Adipose tissue (tissue), 3 donors: ENCODE measurements around the gene RAB2B. TPM values are rescaled to one million over a fixed set of nuclear protein-coding genes. Genes with fewer than 3 reads are reported as not detected.
"Not testable (repeated sequence)": the region's sequence is repeated elsewhere in the genome, so short reads cannot be mapped to it uniquely, and the experiment has no call there.

ENCODE experiments used
- H3K27ac ChIP-seq: one replicate; pipeline ENCODE4 v1.5.1; 2013; ENCODE audit warnings: low read depth, low read length
- WGBS, 3 donors: extraction: QIAGEN DNeasy Blood & Tissue Kit; methylation state at CpG; one replicate each; pipeline ENCODE4 v1.1.7; 2013; 5-methylcytosine and 5-hydroxymethylcytosine counted together
- polyA plus RNA-seq, 3 donors: library from polyadenylated mRNA; stranded (reverse); fragments of 200-250 nt; gene quantifications; one replicate each; pipeline ENCODE4 v1.2.3, GENCODE V29; 2013
- donor health status: healthy with polysubstance abuse.
- donor health status: Bipolar disorder and iron deficiency.
- donor health status: healthy.

The RAB2B gene
- polyA plus RNA-seq, 3 donors, result 5.5 to 17.5 (median 15.3) TPM

DNA sequence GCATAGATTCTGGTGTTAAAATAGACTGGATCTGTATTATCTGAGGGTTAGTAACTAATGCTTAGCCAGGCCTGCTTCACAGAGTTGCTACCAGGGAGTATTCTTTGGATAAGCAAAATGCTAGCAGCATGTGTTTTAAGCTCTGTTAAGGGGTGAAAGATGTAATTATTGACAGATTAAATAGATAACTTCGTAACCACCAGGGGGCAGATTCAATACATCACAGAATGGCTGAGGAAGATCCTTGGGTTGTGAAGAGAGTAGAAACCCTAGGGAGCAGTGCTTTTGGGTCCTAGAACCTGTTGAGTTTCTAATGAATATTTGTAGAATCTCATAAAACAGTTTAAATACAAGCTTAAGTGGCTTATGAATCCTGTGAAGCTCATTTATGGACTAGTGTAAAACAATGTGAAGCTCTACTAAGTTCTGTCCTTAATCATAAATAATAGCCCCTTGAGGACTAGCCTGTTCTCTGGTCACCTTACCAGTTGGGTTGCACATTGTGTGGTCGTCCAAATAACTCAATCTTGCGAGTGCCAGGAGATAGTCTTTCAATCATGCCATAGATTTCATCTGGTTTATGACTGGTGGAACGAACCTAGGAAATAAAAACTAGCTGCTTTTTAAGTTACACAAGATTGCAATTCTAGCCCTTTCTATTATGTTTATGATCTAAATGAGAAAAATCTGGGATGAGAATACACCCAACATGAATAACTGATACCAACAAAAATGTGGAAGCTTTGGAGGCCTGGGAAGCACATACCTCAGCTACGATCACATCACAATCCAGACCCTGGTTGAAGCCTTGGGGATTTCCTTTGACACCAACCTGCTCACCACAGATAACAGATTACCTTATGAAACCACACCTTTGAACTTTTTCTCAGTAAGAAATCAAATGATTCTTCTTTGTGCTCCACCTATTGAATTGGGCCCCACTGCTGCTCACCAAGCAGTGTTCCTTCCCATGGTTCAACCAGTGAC is 22.1 kb upstream of the RAB2B start:
- H3K27ac ChIP-seq, result no peak overlapping the region
- 56 to 70% (median 68%) methylated on average over 5 of the region's 5 CpGs for WGBS, 3 donors

DNA sequence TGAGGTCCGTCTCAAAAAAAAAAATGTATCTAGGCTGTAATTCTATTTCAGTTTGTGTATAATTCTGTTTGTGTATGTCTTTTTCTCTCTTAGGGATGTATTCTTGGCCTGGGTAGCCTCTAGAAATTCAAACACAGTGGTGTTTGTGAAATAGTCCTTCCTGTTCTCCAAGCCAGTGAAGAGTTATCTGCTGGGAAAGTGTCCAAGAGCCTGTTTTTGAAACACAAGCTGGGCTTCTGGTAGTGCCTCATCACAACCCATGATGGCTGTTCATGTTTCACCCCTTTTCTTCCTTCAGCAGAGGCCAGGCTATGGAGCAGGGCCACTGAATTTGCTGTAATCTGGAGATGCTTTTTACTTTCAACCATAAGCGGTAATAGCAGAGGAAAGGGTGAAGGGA is 19.7 kb upstream of the RAB2B start:
- 88 to 92% (median 89%) methylated on average over 2 of the region's 2 CpGs for WGBS, 3 donors
- H3K27ac ChIP-seq, result no peak overlapping the region

DNA sequence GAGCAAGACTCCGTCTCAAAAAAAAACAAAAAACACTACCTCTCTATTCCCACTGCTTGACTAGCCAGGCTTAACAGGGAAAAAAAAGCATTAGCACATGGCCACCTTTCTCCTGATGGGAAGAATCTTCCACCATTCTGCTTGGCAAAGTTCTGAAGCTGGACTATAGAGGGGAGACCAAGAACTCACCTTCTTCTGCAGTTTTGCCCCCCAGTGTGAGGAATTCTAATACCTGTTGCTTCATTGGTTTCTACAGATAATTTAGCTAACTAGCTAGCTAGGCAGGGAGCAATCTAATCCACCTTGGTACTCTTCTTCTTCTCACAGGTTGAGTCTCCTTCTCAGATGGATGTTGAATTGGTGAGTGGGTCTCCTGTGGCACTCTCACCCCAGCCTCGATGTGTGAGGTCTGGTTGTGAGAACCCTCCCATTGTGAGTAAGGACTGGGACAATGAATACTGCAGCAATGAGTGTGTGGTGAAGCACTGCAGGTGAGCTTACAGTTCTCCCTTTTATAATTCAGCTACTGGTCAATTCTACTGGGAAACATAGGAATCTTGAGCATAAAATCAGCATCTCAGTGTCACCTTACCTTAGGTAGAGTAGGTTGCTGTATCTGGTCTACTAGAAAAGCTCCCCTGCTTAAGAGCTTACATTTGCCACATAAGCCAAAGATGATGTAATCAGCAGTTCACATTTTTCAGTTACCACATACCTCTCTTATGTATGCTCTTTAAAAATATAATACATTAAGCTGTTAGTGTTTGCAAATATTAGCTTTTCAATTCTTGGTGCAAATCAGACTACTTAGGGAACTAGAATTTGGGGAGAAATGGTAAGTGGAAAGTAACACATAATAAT is 18.4 kb upstream of the RAB2B start:
- H3K27ac ChIP-seq, result no peak overlapping the region
- WGBS, 3 donors, result 66 to 91% (median 91%) methylated on average over 2 of the region's 2 CpGs

DNA sequence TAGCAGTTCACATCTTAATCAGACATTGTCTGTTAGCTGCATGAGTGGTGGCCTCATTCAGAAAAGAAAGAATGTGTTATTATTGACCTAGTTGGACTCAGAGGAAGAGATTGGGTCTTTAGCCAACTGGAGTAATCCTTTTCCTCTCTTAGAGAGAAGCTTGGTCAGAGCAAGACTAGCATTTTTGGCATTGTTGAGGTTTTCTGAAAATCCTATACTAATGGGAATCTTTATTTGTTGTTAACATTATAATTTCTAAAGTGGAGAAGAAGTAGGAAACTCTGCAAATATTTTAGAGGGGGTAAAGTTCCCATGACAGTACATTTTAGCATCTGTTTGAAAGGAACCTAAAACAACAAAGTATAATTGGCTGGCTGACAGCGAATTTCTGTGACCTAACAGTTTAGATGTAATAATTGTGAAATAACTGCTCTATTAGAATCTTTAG is 9.9 kb upstream of the RAB2B start:
- no peak overlapping the region for H3K27ac ChIP-seq
- WGBS, 3 donors, result 70 to 82% (median 82%) methylated on average over 1 of the region's 1 CpG

DNA sequence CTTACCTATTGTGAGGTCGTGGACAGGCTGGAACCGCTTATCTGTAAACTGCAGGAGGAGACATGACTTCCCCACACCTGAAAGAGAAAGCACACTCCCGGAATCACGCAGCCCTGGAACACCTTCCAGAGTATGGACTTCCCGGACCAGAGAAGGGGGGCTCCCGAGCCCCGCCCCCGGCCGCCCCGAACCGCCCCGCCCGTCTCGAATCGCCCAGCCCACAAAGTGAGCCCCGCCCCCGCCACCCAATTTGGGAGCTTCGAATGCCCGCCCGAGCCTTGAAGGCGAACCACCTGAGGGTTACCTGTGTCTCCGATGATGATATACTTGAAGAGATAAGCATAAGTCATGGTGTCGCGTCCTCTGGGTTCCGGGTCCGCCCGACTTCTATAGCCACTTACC is 235 bp downstream of the RAB2B start:
- 1 to 2% (median 2%) methylated on average over 27 of the region's 27 CpGs for WGBS, 3 donors
- H3K27ac ChIP-seq, result no peak overlapping the region

DNA sequence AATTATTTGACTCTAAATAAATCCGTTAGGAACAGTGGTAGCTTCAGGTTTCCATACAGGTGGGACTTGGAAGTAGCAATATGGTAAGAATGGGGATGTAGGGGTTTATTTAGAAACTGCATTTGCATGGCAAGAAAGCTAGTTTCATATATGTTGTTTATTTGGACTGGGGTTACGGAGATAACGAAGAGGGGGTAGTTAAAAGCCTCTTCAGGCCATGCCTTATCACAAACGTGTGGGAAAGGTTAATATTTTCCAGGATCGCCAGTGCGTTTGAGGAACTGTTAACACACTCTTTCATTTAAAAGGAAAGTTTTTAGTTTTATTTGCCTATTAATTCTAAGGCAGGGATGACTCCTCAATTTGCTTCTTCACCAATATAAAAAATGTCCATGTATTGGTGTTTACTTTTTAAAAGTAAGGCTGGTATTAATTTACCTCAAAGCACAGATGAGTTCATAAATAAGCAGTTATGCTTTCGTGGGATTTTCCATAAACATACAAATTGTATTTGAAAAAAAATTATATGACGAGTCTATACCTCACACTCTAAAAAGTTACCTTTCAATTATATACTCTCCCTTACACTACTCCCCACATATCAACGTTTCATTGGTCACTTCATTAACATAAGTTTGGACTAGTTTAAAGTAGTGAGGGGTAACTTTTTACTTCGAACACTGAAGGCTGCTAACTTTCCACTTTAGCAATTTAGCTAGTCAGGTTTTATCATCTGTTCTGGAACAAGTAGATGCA is 814 bp downstream of the RAB2B start:
- no peak overlapping the region for H3K27ac ChIP-seq
- 17 to 42% (median 41%) methylated on average over 10 of the region's 10 CpGs for WGBS, 3 donors

DNA sequence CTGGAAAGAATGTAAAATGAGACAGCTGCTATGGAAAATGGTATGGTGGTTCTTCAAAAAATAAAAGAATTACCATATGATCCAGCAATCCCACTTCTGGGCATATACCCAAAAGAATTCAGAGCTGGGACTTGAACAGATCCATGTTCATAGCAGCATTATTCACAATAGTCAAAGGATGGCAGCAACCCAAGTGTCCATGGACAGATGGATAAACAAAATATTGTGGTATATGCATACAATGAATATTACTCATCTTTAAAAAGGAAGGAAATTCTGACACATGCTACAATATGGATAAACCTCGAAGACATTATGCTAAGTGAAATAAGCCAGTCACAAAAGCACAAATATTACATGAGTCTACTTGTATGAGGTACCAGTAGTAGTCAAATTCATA is 9.1 kb downstream of the RAB2B start:
- H3K27ac ChIP-seq, result no peak overlapping the region
- 71 to 79% (median 77%) methylated on average over 1 of the region's 1 CpG for WGBS, 3 donors

DNA sequence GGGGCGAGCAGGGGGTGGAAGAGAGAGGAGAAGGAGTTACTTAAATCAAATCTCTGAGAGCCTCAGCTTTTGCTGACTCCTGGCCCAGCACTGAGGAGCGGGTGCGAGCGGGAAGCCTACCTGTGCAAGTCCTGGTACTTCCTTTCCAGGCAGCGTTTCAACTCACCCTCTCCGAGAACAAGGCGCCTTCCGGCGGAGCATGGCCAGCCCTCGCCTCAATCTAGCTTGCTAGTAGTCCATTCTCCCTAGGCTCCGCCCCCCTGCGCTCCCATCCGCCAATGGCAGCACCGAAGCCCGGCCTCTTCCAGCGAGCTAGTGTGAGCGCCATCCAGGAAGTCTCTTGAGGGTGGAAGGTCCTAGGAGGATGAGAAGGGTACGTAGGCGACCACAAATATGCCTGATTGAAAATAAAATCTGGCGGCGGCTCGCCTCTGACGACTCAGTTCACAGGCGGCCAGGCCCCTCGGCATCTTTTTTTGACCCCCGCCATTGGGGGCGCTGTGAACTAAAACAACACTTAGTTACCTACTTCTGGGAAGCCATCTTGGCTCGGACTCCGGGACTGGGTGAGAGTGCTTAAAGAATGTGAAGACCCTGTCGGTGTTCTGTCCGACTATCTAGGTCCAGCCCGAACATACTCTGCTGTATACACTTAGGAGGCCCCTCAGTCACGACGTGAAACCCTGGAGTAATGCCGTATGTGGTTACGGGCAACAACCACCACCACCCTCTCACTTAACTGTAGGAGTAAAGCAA is 20.7 kb downstream of the RAB2B start, which contains the start of gene CHD8:
CHD8 (minus strand) TSS at position 212 of the 756 bp plus-strand sequence. CDS start 24,480 bp downstream, outside the sequence.
- H3K27ac ChIP-seq, result peak within 1 kb of the TSS; percentile 88
- 0% methylated on average over 35 to 36 of the region's 36 CpGs for WGBS, 3 donors

DNA sequence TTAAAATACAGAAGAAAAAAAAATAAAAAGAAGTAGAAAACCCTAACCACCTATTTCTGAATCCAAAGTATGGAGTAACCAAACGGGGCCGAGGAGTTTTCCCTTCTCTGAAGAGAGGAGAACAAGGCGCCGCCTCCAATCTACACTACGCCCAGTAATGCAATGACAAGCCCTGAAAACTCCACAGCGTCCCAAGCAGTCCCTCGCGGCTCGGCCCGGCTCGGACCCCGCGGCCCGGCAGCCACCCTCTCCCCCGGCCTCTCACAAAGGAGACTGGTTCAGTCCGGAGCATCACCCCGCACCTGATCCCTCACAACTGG is 21.2 kb downstream of the RAB2B start:
- H3K27ac ChIP-seq, result peak overlapping the region; percentile 64
- 0% methylated on average over 17 of the region's 17 CpGs for WGBS, 3 donors

DNA sequence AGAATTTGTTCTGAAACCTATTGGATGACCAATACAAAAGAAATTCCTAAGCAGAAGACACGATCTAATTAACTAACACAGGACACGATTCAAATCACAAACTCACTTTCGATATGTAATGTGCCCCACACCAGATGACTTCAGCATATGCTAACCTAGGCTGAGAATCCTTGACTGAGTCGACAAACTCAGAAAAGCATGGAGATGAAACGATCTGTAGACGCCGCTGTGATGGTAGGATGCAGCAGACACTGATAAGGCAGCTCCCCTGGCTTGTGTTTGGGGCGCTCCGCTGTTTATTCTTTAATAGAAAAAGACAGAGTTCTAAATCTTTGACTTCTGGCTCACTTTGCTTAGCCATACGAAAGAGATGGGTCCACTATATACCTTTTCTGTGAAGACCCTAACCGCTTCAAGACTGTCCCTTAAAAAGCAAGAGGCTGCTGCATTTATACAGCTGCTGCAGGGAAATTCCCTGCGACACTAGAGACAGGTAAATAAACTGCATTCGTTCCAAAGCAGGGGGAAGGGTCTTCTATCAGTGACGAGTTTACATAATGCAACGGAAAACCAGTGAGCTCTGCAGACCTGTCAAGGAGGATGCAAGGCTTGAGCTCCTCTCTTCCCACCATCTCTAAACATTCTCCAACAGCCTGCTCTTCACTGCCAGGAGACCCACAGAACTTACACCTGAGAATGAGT is 21.8 kb downstream of the RAB2B start:
- WGBS, 3 donors, result 12 to 36% (median 32%) methylated on average over 14 to 15 of the region's 15 CpGs
- H3K27ac ChIP-seq, result no peak overlapping the region

DNA sequence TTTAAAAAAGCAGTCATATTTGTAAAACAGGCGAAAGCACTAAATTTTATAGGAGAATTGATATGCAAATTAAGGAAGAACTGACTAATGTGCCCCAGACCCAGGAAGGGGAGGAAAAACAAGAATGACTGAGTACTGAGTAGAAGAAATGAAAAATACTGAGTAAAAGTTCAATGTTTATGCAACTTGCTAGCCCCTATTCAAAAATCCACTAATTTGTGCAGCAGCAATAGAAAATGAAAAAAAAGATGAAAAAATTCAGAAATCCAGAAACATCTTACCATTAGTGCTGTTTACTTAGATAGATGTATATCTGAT is 26.9 kb downstream of the RAB2B start:
- H3K27ac ChIP-seq, result no peak overlapping the region
- 81 to 91% (median 89%) methylated on average over 1 of the region's 1 CpG for WGBS, 3 donors

DNA sequence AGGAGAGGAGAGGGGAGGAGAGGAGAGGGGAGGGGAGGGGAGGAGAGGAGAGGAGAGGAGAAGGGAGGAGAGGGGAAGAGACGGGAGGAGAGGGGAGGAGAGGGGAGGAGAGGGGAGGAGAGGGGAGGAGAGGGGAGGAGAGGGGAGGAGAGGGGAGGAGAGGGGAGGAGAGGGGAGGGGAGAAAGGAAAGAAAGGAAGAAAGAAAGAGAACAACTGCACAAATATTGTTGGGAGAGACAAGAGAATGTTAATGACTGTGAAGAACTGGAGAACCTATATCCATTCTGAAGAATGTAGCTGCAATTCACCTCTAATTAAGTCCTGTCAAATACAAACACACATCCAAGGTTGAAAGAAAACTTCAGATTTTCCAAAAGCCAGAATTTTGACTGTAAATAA is 34.1 kb downstream of the RAB2B start:
- 33 to 67% methylated on average over 1 of the region's 1 CpG; no CpG with 5 or more reads in 1 of the 3 donors for WGBS, 3 donors

DNA sequence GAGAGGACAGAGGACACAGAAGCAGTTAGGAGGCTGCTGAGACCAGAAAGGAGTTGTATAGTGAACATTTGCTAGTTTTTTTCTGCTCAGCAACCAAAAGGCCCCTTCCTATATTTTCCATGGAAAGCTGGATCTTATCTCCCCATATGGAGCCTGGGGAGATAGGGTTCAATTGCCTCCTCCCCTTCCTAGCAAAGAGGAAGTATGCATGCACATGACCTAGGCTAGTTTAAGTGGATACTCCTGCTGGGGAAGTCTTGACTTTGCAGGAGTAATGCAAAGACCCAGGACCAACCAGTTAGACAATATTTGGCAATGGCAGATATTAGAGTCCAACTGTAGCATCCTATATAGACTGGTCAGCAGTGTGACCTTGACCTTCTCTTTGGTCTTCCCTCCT is 35.9 kb downstream of the RAB2B start:
- no peak overlapping the region for H3K27ac ChIP-seq

More for the DNA sequence above, 34.1 kb downstream of the RAB2B start:
- not testable (repeated sequence) for H3K27ac ChIP-seq

DNA sequence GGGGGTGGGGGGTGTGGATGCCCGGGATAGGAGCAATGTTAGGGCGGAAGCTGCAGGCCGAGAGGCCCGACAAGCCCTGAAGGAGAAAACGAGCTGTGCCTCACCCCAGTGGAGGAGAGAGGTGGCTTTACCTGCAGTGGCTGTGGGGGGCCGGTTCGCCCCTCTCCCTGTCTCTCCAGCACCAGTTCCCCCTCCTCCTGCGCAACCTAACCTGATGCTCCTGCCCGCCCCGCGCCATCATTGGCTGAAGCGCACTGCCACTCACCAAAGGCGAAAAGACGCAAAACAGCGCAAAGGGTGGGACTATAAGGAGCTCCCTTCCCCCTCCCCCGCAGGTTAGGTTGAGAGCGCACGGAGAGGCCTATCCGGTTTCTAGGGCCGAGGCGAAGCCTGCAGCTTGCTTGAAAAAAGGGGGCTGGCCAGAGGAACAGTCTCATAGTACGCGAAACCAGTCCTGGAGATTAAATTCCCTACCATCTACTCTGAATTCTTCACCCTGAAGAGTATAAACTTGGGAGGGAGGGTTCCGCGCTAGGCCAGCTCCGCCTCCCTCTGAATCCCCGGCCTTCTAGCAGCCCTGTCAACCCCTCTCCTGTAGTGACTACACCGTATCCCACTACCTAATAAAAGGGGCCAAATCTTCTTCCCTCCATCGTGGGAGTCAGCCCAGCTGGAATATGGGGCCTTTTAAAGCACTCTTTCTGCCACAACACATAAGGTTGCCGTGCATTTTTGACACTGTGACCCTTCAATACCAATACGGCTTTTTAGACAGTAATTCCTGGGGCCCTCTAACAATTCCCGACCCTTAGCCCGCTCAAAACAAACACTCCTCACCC is 39.5 kb downstream of the RAB2B start:
- peak overlapping the region; percentile 87 for H3K27ac ChIP-seq
- 4 to 5% (median 4%) methylated on average over 30 to 33 of the region's 33 CpGs for WGBS, 3 donors

DNA sequence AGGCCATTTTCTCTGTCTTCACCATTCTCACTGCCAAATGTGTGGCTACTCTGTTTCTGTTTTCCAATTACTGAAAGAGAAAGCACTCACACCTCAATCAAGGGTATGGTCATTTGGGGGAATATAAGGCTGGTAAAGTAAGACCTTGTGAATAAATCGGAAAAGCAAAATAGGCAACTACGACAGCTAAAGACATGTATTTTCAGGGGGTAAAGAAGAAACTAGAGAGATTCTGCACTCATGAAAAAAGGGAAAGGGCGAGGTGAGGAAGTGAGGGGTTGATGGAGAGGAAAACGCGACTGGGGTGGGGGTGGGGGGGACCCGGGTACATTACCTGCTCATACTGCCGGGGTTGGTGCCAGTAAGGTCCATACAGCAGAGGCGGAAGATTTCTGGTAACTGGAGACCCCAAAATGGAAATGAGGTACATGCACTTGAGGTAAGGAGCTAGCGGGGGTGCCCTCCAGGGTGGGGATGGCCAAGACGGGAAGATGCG is 40.1 kb downstream of the RAB2B start:
- 0 to 3% (median 2%) methylated on average over 11 of the region's 11 CpGs for WGBS, 3 donors
- H3K27ac ChIP-seq, result no peak overlapping the region

DNA sequence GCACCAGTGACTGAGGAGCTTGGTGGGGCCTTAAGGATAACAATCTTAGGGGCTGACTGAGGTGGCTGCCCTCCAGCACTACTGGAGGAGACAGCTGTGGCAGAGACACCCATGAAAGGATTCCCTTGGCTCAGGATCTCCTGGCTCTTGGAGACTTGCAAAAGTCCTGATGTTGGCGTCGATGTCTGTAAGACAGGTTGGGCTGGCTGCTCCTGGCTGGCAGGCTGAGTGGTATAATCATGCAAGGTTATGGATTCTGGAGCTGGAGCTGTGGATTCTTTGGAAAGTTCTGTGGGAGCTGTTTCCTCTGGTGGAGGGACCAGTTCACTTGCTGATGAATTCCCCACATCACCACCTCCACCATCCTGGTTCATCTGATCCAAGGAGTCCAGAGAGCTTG is 45.6 kb downstream of the RAB2B start:
- WGBS, 3 donors, result 94 to 100% (median 98%) methylated on average over 2 of the region's 2 CpGs
- no peak overlapping the region for H3K27ac ChIP-seq
